A204.1 (cell line): ENCODE measurements around the gene ATP2B2.

Source experiments
- FAIRE-seq: peaks from 2 replicates; lab custom pipeline; 2012; peaks lifted over from hg19 to GRCh38; lab: Jason Lieb, UNC

Gene ATP2B2

DNA sequence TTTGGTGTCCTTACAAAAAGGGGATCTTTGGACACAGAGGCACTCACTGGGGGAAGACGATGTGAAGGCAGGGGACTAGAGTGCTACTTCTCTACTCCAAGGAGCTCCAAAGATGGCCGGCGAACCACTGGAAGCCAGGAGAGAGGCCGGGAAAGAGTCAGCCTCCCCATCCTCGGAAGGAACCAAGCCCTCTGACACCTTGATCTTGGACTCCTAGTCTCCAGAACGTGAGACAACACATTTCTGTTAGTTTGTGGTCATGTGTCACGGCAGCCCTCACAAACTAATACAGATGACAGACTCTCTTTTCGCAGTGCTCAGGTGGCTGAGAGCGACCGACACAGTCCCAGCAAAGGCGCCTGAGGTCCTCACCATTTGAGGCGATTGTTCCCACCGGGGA lies 24.4 kb upstream of the ATP2B2 start:
- no peak for FAIRE-seq

DNA sequence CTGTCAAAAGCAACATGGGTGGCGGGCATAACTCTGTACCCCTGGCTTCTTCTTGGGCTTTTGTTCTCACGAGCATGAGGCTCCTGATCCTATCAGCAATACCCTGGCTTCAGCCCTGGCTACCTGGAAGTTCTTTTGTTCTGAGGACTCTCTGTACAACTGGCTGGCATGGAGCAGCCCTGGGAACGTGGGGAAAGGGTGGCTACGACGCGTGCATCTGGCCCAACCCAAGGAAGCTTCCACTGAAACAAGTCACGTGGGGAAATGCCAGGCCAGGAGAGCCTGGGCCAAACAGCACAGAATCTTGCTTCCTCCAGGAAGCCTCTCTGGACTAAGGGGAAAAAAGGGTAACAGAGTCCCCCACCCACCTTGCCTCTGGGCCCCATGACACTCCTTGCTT lies 22.7 kb upstream of the ATP2B2 start:
- FAIRE-seq = no peak

DNA sequence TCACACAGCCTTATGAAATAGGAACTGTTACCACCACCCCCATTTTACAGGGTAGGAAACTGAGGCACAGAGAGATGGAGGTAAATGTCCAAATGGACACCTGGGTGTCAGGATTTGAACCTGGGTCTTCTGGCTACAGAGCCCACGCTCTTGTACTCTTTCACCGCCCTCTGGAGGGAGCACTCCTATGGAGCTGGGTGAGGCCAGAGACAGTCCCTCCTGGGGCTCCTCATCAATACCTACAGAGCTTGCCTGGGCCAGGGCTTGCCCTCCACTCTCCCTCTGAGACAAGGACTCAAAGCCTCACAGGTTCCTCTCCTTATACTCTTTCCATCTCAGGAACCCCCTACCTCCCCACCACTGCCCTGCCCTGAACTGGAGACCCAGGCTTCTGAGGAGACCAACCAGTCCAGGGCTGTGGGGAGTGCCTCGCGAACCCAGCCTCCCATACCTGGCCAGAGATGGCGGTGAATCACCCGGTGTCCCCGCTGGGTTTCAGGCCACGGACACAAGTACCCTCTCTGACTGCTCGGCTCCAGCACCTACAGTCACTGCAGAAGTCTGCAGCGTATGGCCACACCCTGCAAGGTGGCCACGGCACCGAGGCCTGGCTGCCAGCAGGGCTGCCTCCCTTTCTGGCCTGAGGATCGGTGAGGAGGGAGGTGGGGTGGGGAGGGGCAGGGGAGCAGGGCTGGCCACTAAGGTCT lies 22.1 kb upstream of the ATP2B2 start:
- no peak for FAIRE-seq

DNA sequence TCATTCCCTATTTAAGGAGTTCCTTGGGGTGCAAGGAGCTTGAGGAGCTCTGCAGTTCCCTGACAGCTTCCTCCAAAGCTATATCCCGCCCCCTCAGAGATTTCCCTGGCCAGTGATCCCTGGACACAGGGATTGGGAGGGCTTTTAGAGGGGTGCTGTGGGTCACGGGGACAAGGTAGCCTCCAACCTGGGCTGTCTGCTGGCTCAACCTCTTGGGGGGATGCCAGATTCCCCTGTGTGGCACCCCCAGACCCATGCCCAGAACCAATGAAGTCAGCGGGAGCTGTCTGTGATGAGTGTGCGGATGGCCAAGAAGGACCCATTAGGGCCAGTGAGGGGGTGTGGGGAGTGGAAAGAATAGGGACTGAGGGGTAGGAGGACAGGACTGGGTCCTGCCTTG lies 21.0 kb upstream of the ATP2B2 start:
- no peak for FAIRE-seq

GRCh38 chr3:10524799-10525301 lies 19.5 kb upstream of the ATP2B2 start:
- FAIRE-seq = no peak

- no peak for FAIRE-seq
These were observed 18.9 kb upstream of the ATP2B2 start for GRCh38 chr3:10524270-10524669.

GRCh38 chr3:10523561-10523960 lies 18.2 kb upstream of the ATP2B2 start:
- no peak for FAIRE-seq

DNA sequence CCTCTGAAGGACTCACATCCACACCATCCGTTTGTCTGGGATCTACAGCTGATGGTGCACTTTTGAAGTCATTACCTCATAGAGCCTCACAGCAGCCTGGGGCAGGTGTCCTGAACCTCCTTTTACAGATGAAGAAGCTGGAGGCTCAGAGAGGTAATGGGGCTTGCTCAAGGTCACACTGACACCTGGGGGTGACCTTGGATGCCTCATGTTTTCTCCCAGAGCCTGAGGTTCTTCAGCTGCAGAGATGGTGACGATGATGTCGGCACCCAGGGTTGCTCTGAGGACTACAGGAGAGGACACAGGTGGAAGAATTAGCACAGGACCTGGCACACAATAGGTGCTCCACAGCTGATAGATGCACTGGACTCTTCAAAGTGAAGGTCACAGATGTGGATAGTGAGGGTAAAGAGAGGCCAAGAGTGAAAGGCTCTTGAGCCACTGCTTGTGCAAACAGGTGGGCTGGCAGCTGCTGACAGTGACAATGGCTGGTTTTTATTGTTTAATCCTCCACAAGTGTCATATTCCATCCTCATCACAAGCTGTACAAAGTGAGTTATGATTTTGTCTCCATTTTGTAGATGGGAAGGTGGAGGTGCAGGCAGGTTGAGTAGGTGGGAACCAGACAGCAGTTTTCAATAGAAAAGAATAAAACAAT lies 17.4 kb upstream of the ATP2B2 start:
- FAIRE-seq = no peak

- FAIRE-seq = no peak
These were observed 16.5 kb upstream of the ATP2B2 start for GRCh38 chr3:10521772-10522441.

GRCh38 chr3:10520072-10520471 lies 14.7 kb upstream of the ATP2B2 start:
- FAIRE-seq = no peak

DNA sequence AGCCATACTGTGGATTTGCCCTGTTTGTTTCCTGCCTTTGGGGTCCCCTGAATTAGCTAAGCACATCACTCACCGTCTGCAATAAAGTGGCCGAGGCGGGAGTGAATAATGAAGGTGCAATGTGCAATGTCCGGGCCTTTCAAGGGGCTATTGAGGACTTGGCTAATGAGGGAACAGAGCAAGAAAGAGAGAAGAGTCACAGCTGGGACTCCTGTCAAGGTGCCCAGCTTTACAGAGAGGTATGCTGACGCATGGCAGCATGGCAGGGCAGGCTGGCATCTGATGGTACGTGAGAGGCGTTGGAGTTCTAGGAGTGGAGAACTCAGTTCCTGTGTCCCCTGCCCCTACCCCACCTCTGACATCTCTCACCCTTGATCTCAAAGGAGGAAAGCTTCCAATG lies 13.8 kb upstream of the ATP2B2 start:
- FAIRE-seq = no peak

DNA sequence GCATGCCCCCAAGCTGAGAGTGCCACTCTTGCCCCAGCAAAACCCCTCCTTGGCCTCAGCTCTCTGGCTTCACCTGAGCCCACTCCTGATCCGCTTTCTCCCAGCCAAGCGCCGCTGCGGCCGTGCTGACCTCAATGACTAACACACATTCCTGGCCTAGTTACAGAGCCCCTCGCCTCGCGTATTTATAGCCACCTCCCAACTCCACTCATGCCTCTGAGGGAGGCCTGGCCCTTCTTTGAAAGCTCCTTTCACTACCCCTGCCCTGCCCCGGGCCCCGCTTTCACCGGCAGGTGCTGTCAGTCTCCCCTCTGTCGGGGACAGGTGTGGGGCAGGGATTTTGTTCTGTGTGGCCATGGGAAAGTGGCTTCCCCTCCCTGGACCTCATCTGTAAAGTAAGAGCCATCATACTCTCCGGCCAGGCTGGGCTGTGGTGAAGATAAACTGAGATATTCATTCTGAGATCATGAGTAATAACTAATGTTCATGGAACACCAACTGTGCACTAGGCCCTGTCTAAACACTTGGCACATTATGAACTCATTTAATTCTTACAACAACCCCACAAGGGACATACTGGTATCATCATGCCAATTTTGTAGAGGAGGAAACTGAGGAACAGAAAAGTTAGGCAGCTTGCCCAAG lies 13.2 kb upstream of the ATP2B2 start:
- FAIRE-seq = no peak

GRCh38 chr3:10517627-10518026 lies 12.2 kb upstream of the ATP2B2 start:
- no peak for FAIRE-seq

GRCh38 chr3:10516544-10517452 lies 11.4 kb upstream of the ATP2B2 start:
- FAIRE-seq = no peak

GRCh38 chr3:10515884-10516495 lies 10.6 kb upstream of the ATP2B2 start:
- FAIRE-seq = no peak

DNA sequence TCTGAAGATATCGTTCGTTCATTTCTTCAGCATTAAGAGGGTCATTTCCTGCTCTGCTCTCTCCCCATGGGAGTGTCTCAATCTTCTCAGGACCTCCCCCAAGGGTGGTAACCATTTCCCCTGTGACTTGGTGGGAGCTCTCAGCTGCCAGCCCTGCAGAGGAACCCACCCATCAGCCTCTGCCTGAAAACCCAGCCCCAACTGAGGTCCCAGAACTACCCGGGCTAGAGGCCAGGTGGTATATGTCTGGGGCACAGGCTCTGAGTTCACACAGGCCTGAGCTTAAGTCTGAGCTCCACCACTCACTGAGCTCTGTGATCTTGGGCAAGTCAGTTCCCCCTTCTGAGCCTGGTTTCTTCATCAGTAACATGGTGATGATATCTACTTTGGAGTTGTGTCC lies 10.0 kb upstream of the ATP2B2 start:
- FAIRE-seq = no peak

GRCh38 chr3:10514407-10515069 lies 9.2 kb upstream of the ATP2B2 start:
- no peak for FAIRE-seq

- FAIRE-seq = no peak
These were observed 7.9 kb upstream of the ATP2B2 start for GRCh38 chr3:10513306-10513705.

DNA sequence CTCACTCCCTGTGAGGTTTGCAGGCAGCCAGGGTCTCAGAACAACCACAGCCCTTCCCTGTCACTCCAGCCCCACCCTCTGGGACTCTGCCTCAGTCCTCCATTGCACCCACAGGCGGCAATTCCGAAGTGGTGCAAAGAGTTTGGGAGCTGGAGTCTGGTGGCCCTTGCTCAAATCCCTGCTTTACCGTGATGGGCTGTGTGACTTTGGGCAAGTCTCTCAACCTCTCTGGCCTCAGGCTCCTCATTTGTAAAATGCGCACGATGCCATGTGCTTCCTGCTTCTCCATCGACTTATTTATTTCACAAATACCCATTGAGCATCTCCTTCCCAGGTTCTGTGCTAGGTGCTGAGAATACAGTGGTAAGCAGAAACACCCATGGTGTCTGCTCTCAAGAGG lies 7.3 kb upstream of the ATP2B2 start:
- FAIRE-seq = no peak

- FAIRE-seq = no peak
These were observed 6.6 kb upstream of the ATP2B2 start for GRCh38 chr3:10511809-10512494.
